ENCODE measurements around the gene TSTD2.

Gene TSTD2

GRCh38 chr9:97560851-97561250 is 72.3 kb downstream of the TSTD2 start:
- Histone ChIP-seq H3K9me3 (no peaks in the 10 kb centered on the region), H3K4me3 (no peak overlapping the region), H3K27me3 (no peaks in the 10 kb centered on the region), H3K27ac (peak overlapping the region; percentile 62 to 70), H3K36me3 (peaks cover 2 to 20% (median 11%) of the 10 kb centered on the region in 3 donors), H3K4me1 (peaks cover 12 to 92% (median 61%) of the 10 kb centered on the region in 4 donors)
- TF ChIP-seq CTCF (IDR thresholded peaks at IDR 0.05): no peak
- intact Hi-C loops (cut with DNase I; ENCODE audit: low total_unique reads): no loop called here
- DNase-seq: no peak

GRCh38 chr9:97560154-97560553 is 73.0 kb downstream of the TSTD2 start:
- H3K4me3 ChIP-seq: no peak overlapping the region
- H3K36me3 ChIP-seq: peaks cover 2 to 13% (median 4%) of the 10 kb centered on the region in 3 donors
- TF ChIP-seq CTCF (IDR thresholded peaks at IDR 0.05): no peak
- H3K9me3 ChIP-seq: no peaks in the 10 kb centered on the region
- no peak for DNase-seq
- H3K4me1 ChIP-seq: peaks cover 12 to 93% (median 65%) of the 10 kb centered on the region in 4 donors
- peak overlapping the region; percentile 26 to 70 for H3K27ac ChIP-seq
- intact Hi-C loops (cut with DNase I; ENCODE audit: low total_unique reads): no loop called here
- H3K27me3 ChIP-seq: no peaks in the 10 kb centered on the region

GRCh38 chr9:97559111-97559514 is 74.1 kb downstream of the TSTD2 start:
- Histone ChIP-seq H3K27ac (peak overlapping the region; percentile 91), H3K36me3 (peaks cover 9 to 14% (median 11%) of the 10 kb centered on the region in 3 donors), H3K27me3 (no peaks in the 10 kb centered on the region), H3K4me3 (no peak overlapping the region), H3K4me1 (peaks cover 12 to 93% (median 60%) of the 10 kb centered on the region in 4 donors), H3K9me3 (no peaks in the 10 kb centered on the region)
- intact Hi-C loops (cut with DNase I; ENCODE audit: low total_unique reads): no loop called here
- no peak for TF ChIP-seq CTCF (IDR thresholded peaks at IDR 0.05)
- DNase-seq: no peak

- TF ChIP-seq CTCF (IDR thresholded peaks at IDR 0.05): no peak
These were observed 74.5 kb downstream of the TSTD2 start for GRCh38 chr9:97558701-97559101.

GRCh38 chr9:97557606-97558095 is 75.5 kb downstream of the TSTD2 start:
- peak overlapping the region; percentile 91 to 92 for H3K27ac ChIP-seq
- H3K4me1 ChIP-seq: peaks cover 6 to 86% (median 46%) of the 10 kb centered on the region in 4 donors
- no peak overlapping the region for H3K4me3 ChIP-seq
- no peaks in the 10 kb centered on the region for H3K27me3 ChIP-seq
- peaks cover 20 to 23% (median 23%) of the 10 kb centered on the region in 3 donors for H3K36me3 ChIP-seq
- no peaks in the 10 kb centered on the region for H3K9me3 ChIP-seq
- peak in 1 of 2 experiments; percentile 20 for TF ChIP-seq CTCF (IDR thresholded peaks at IDR 0.05)
- DNase-seq: peak; percentile 95 to 97
- intact Hi-C loops (cut with DNase I; ENCODE audit: low total_unique reads): loop anchor here (2.0 kb wide), 1 partner anchor 55 kb away; no protein-coding TSS in a partner anchor

More at GRCh38 chr9:97558701-97559101, 74.5 kb downstream of the TSTD2 start:
- no peak for DNase-seq
- H3K27me3 ChIP-seq: no peaks in the 10 kb centered on the region
- peak overlapping the region; percentile 91 for H3K27ac ChIP-seq
- H3K4me1 ChIP-seq: peaks cover 10 to 93% (median 56%) of the 10 kb centered on the region in 4 donors
- H3K4me3 ChIP-seq: no peak overlapping the region
- H3K36me3 ChIP-seq: peaks cover 12 to 15% (median 15%) of the 10 kb centered on the region in 3 donors
- no peaks in the 10 kb centered on the region for H3K9me3 ChIP-seq
- intact Hi-C loops (cut with DNase I; ENCODE audit: low total_unique reads): no loop called here

All from tibial artery (tissue), 4 donors.